ENCODE measurements around the gene BRS3. TPM values are rescaled to one million over a fixed set of nuclear protein-coding genes. Genes with fewer than 3 reads are reported as not detected.
A peak's percentile ranks its signal among the peaks of the same experiment; 100 is the strongest.

BRS3 gene
- polyA plus RNA-seq, 2 of the 4 experiments (the other 2 are of a cell fraction): not detected

- no peaks in the 10 kb centered on the region for H3K9me3 ChIP-seq
- DNase-seq (ENCODE audit: low read depth in 1 of 2, low spot score in 1 of 2) (no peak), ATAC-seq (no peak), FAIRE-seq (peak; percentile 61)
- CTCF ChIA-PET: no interaction called here
- POLR2A ChIA-PET: no interaction called here
- H3K27ac ChIP-seq: no peak overlapping the region
- no peak overlapping the region for H3K4me2 ChIP-seq
- WGBS (ENCODE audit: missing lambda C conversion rate): 54% methylated on average over 2 of the region's 2 CpGs
- TF ChIP-seq CBX8 (IDR thresholded peaks at IDR 0.05) (no peak), EHF (CRISPR knock-in tag; IDR thresholded peaks at IDR 0.05) (no peak), KDM1A (IDR thresholded peaks at IDR 0.05; ENCODE audit: low read depth) (no peak), TFCP2L1 (CRISPR knock-in tag; IDR thresholded peaks at IDR 0.05) (no peak), CEBPB (IDR thresholded peaks at IDR 0.05) (no peak), RCOR1 (IDR thresholded peaks at IDR 0.05; ENCODE audit: low read depth, low read length) (no peak), POLR2A (IDR thresholded peaks at IDR 0.05; ENCODE audit: low read length) (no peak), EHMT2 (IDR thresholded peaks at IDR 0.05; ENCODE audit: low read depth) (no peak), NFE2L2 (conservative IDR thresholded peaks at IDR 0.05; ENCODE audit: low read length) (no peak), CBX2 (IDR thresholded peaks at IDR 0.05; ENCODE audit: borderline replicate concordance, low read depth) (no peak), ESRRA (IDR thresholded peaks at IDR 0.05; ENCODE audit: borderline replicate concordance, low read length) (no peak), HOXB13 (CRISPR knock-in tag; IDR thresholded peaks at IDR 0.05; ENCODE audit: low read depth) (no peak), ZSCAN20 (CRISPR knock-in tag; IDR thresholded peaks at IDR 0.05) (no peak), HOXB5 (CRISPR knock-in tag; IDR thresholded peaks at IDR 0.05) (no peak), ZC3H11A (IDR thresholded peaks at IDR 0.05) (no peak), MAZ (IDR thresholded peaks at IDR 0.05; ENCODE audit: borderline replicate concordance, low read depth, low read length) (no peak), MAX (IDR thresholded peaks at IDR 0.05) (no peak), BCL3 (IDR thresholded peaks at IDR 0.05) (no peak), MYC (IDR thresholded peaks at IDR 0.05; ENCODE audit: borderline replicate concordance, low read length) (no peak)
- H3K4me3 ChIP-seq: no peak overlapping the region
- H3K4me1 ChIP-seq: no peaks in the 10 kb centered on the region
Observed at GRCh38 chrX:136468391-136469103, 19.2 kb upstream of the BRS3 start.

GRCh38 chrX:136473663-136474062 is 14.1 kb upstream of the BRS3 start:
- no peak for ATAC-seq
- TF ChIP-seq CHD2 (IDR thresholded peaks at IDR 0.05; ENCODE audit: low read length, partially characterized antibody): no peak
- no peak for FAIRE-seq
- no peak overlapping the region for H3K4me2 ChIP-seq
- H3K9me3 ChIP-seq: no peaks in the 10 kb centered on the region
- no peak overlapping the region for H3K27ac ChIP-seq
- DNase-seq (ENCODE audit: low read depth in 1 of 2, low spot score in 1 of 2): no peak
- H3K4me3 ChIP-seq: no peak overlapping the region
- no peaks in the 10 kb centered on the region for H3K4me1 ChIP-seq
- ChIA-PET CTCF (no interaction called here), POLR2A (no interaction called here)
- WGBS (ENCODE audit: missing lambda C conversion rate): 33% methylated on average over 3 of the region's 4 CpGs

- no peaks in the 10 kb centered on the region for H3K9me3 ChIP-seq
- TF ChIP-seq ESRRA (IDR thresholded peaks at IDR 0.05; ENCODE audit: borderline replicate concordance, low read length): no peak
- no peak for TF ChIP-seq JUNB (IDR thresholded peaks at IDR 0.05)
- FAIRE-seq (no peak), DNase-seq (ENCODE audit: low read depth in 1 of 2, low spot score in 1 of 2) (no peak), ATAC-seq (no peak)
- CTCF ChIA-PET: no interaction called here
- POLR2A ChIA-PET: no interaction called here
- WGBS (ENCODE audit: missing lambda C conversion rate): 0% methylated on average over 2 of the region's 3 CpGs
- no peaks in the 10 kb centered on the region for H3K4me1 ChIP-seq
- no peak overlapping the region for H3K4me2 ChIP-seq
- H3K27ac ChIP-seq: no peak overlapping the region
- H3K4me3 ChIP-seq: no peak overlapping the region
Observed at GRCh38 chrX:136475236-136475635, 12.5 kb upstream of the BRS3 start.

- FAIRE-seq: no peak
- ATAC-seq: no peak
- H3K27ac ChIP-seq: no peak overlapping the region
- no peaks in the 10 kb centered on the region for H3K4me1 ChIP-seq
- WGBS (ENCODE audit: missing lambda C conversion rate): 67% methylated on average over 2 of the region's 2 CpGs
- ChIA-PET POLR2A (interaction anchor here (1.2 kb wide), 1 partner anchor 21 kb away, joined by 3 read pairs; the partner anchor contains the start of gene HTATSF1), CTCF (no interaction called here)
- no peak overlapping the region for H3K4me3 ChIP-seq
- H3K4me2 ChIP-seq: no peak overlapping the region
- no peak for DNase-seq (ENCODE audit: low read depth in 1 of 2, low spot score in 1 of 2)
- H3K9me3 ChIP-seq: no peaks in the 10 kb centered on the region
- TF ChIP-seq HOXB13 (CRISPR knock-in tag; IDR thresholded peaks at IDR 0.05; ENCODE audit: low read depth) (no peak), HEYL (CRISPR knock-in tag; IDR thresholded peaks at IDR 0.05) (no peak), GATA3 (IDR thresholded peaks at IDR 0.05; ENCODE audit: borderline replicate concordance) (no peak), EHMT2 (IDR thresholded peaks at IDR 0.05; ENCODE audit: low read depth) (no peak), CBX2 (IDR thresholded peaks at IDR 0.05; ENCODE audit: borderline replicate concordance, low read depth) (no peak), MAZ (IDR thresholded peaks at IDR 0.05; ENCODE audit: borderline replicate concordance, low read depth, low read length) (no peak), USF2 (IDR thresholded peaks at IDR 0.05) (no peak), ZFP36 (IDR thresholded peaks at IDR 0.05; ENCODE audit: borderline replicate concordance, partially characterized antibody) (no peak), ATOH8 (CRISPR knock-in tag; IDR thresholded peaks at IDR 0.05; ENCODE audit: low read depth) (no peak), EP300 (IDR thresholded peaks at IDR 0.05) (no peak), PHF8 (IDR thresholded peaks at IDR 0.05; ENCODE audit: borderline replicate concordance, low read depth) (no peak), HES2 (IDR thresholded peaks at IDR 0.05) (no peak), BHLHE40 (IDR thresholded peaks at IDR 0.05; ENCODE audit: low read depth, low read length) (no peak)
Observed at GRCh38 chrX:136476501-136476900, 11.2 kb upstream of the BRS3 start.
